ENCODE measurements around the gene PDE9A.

DNA sequence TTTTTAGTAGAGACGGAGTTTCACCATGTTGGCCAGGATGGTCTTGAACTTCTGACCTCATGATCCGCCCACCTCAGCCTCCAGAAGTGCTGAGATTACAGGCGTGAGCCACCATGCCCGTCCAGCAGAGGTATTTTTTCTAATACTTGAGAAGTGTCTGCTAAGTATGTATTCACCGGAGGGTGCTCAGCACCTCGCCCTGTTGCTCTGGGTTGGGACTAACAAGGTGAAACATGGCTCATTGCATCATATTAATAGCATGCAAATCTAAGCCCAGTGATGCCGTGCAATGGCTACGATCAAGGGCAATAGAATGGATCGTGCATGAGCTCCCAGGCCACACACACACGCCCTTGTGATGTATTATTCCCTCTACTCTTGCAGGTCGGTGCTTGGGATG lies 68.7 kb downstream of the PDE9A start:
- no peak for TF ChIP-seq RAD21 (IDR thresholded peaks at IDR 0.05; ENCODE audit: low read depth)
- TF ChIP-seq, protein P1, sequence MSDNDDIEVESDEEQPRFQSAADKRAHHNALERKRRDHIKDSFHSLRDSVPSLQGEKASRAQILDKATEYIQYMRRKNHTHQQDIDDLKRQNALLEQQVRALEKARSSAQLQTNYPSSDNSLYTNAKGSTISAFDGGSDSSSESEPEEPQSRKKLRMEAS (IDR thresholded peaks at IDR 0.05): no peak
- TF ChIP-seq NFIC (IDR thresholded peaks at IDR 0.05): no peak
- TF ChIP-seq USF1 (IDR thresholded peaks at IDR 0.05): no peak
- no peak for TF ChIP-seq TAF1 (IDR thresholded peaks at IDR 0.05; ENCODE audit: low read depth)
- TF ChIP-seq CEBPB (IDR thresholded peaks at IDR 0.05): no peak
- no peak for TF ChIP-seq REST (IDR thresholded peaks at IDR 0.05; ENCODE audit: low read depth)
- TF ChIP-seq EP300 (IDR thresholded peaks at IDR 0.05; ENCODE audit: borderline replicate concordance): no peak
- TF ChIP-seq TEAD4 (IDR thresholded peaks at IDR 0.05): no peak
- no peak for TF ChIP-seq TCF12 (IDR thresholded peaks at IDR 0.05; ENCODE audit: low read depth)
- no peak for TF ChIP-seq EGR1 (IDR thresholded peaks at IDR 0.05)

Data from Ishikawa (cell line).